ENCODE measurements around the gene GRXCR2. TPM values are rescaled to one million over a fixed set of nuclear protein-coding genes. Genes with fewer than 3 reads are reported as not detected.

Gene GRXCR2
- total and polyA plus RNA-seq, 2 of the 13 experiments (the other 11 are each of a cell fraction or from before 2014, with no cell fraction given) = not detected

GRCh38 chr5:145852990-145853389, 19.8 kb downstream of the GRXCR2 start (continued):
- TF ChIP-seq RERE (CRISPR knock-in tag; IDR thresholded peaks at IDR 0.05; ENCODE audit: low read depth) (no peak), THYN1 (CRISPR knock-in tag; IDR thresholded peaks at IDR 0.05; ENCODE audit: borderline replicate concordance, low read depth) (no peak), CREM (IDR thresholded peaks at IDR 0.05) (no peak), CREM (CRISPR knock-in tag; IDR thresholded peaks at IDR 0.05) (no peak), GMEB1 (CRISPR knock-in tag; IDR thresholded peaks at IDR 0.05; ENCODE audit: borderline replicate concordance) (no peak), ZNF484 (CRISPR knock-in tag; IDR thresholded peaks at IDR 0.05; ENCODE audit: borderline replicate concordance, low read depth) (no peak), ZNF33A (CRISPR knock-in tag; IDR thresholded peaks at IDR 0.05; ENCODE audit: borderline replicate concordance) (no peak), ZSCAN5A (CRISPR knock-in tag; IDR thresholded peaks at IDR 0.05; ENCODE audit: borderline replicate concordance) (no peak), CREBL2 (CRISPR knock-in tag; IDR thresholded peaks at IDR 0.05; ENCODE audit: borderline replicate concordance) (no peak), KDM5A (IDR thresholded peaks at IDR 0.05; ENCODE audit: borderline replicate concordance, low read length) (no peak), ZNF800 (CRISPR knock-in tag; IDR thresholded peaks at IDR 0.05) (no peak)
